ENCODE measurements around the gene OR4N2.
"Not testable (repeated sequence)": the region's sequence is repeated elsewhere in the genome, so short reads cannot be mapped to it uniquely, and the experiment has no call there.

OR4N2 gene

DNA sequence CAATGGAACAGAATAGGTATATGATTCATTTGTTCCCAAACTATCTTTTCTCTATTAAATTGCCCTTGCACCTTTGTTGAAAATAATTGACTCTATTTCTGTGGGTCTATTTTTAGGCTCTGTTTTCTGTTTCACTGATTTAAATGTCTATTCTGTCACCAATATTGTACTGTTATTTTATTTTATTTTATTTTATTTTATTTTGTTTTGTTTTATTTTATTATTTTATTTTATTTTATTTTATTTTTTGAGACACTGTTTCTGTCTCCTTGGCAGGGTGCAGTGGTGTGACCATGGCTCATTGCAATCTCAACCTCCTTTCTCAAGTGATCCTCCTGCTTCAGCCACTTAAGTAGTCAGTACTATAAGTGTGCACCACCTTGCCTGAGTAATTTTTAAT lies 34.9 kb downstream of the OR4N2 start:
- no peak for DNase-seq

GRCh38 chr14:19851365-19851764 lies 47.8 kb downstream of the OR4N2 start:
- DNase-seq, result no peak

DNA sequence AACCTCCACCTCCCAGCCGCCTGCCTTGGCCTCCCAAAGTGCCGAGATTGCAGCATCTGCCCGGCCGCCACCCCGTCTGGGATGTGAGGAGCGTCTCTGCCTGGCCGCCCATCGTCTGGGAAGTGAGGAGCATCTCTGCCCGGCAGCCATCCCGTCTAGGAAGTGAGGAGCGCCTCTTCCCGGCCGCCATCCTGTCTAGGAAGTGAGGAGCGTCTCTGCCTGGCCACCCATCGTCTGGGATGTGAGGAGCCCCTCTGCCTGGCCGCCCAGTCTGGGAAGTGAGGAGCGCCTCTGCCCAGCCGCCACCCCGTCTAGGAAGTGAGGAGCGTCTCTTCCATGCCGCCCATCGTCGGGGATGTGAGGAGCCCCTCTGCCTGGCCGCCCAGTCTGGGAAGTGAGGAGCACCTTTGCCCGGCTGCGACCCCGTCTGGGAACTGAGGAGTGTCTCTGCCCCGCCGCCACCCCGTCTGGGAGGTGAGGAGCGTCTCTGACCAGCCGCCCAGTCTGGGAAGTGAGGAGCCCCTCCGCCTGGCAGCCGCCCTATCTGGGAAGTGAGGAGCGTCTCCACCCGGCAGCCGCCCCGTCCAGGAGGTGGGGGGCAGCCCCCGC lies 62.6 kb downstream of the OR4N2 start:
- not testable (repeated sequence) for DNase-seq

DNA sequence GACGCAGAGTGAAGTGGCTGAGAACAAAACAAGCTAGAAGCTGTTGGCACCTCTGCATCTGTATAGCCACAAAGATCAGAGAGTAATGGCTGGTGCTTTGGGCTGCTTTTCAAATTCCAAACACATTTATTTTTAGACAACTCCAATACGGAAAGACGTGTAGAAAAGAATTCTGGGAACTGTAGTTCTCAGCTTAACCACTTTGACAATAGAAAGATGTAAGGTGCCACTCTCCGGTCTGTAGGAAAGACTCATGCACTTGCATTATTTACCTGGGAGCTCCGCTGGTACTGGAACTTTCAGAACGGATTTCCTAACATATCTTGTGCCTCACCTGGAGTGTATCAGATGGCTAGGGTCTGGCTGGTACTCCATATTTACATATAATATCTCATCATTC lies 69.6 kb downstream of the OR4N2 start:
- no peak for DNase-seq

DNA sequence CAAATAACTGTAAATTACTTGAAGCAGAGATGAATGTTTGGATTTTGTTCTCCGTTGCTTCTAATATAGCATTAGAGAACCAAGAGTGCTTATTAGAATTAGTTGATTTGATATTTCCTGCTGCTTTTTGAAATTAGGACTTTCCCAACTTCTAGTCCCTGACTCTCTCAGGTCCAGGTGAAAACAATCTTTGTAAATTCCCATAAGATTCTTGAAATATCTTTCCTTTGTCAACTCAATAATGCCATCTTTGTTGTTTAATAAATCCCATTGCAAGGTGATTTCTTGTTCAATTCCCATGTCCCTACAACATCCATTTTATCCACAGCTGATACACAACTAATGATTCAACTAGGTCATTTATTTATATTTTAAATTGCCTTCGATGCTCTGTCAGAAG lies 71.3 kb downstream of the OR4N2 start, which contains the start of gene OR4K2:
TSS of gene OR4K2 (plus strand) at position 301 of the 400 bp plus-strand sequence. CDS start 1,126 bp downstream, outside the sequence.
- DNase-seq, result no peak

GRCh38 chr14:19878029-19878642 lies 74.6 kb downstream of the OR4N2 start:
- DNase-seq, result no peak

Measured in activated CD4-positive, CD25-positive, alpha-beta regulatory T cell treated with anti-CD3 and anti-CD28 coated beads, Interleukin-2, amount 50 U/mL, for 72 hours (primary cell).